ENCODE results near the gene PTPN18.
A peak's percentile ranks its signal among the peaks of the same experiment; 100 is the strongest.

PTPN18 gene

GRCh38 chr2:130365963-130366362 is 10.1 kb downstream of the PTPN18 start:
- H3K4me1 ChIP-seq (ENCODE audit: control insufficient read depth, insufficient read depth, low read length) = peaks cover 6% of the 10 kb centered on the region
- H3K27me3 ChIP-seq (ENCODE audit: control insufficient read depth in 1 of 2, insufficient read depth in 2 of 2, low read length in 2 of 2) = no peaks in the 10 kb centered on the region
- H3K4me3 ChIP-seq (ENCODE audit: low read length in 2 of 2) = no peak overlapping the region
- H3K36me3 ChIP-seq (ENCODE audit: control insufficient read depth in 2 of 2, insufficient read depth in 2 of 2, low read length in 2 of 2) = peaks cover 0 to 4% of the 10 kb centered on the region in 2 donors
- H3K9ac ChIP-seq (ENCODE audit: low read length in 2 of 2) = no peak overlapping the region
- H3K27ac ChIP-seq (ENCODE audit: low read length) = no peak overlapping the region
- H3K9me3 ChIP-seq (ENCODE audit: control insufficient read depth in 2 of 2, low read length in 2 of 2) = no peaks in the 10 kb centered on the region

- peaks cover 11% of the 10 kb centered on the region for H3K4me1 ChIP-seq (ENCODE audit: control insufficient read depth, insufficient read depth, low read length)
These were observed 10.9 kb downstream of the PTPN18 start for GRCh38 chr2:130366720-130367119.

DNA sequence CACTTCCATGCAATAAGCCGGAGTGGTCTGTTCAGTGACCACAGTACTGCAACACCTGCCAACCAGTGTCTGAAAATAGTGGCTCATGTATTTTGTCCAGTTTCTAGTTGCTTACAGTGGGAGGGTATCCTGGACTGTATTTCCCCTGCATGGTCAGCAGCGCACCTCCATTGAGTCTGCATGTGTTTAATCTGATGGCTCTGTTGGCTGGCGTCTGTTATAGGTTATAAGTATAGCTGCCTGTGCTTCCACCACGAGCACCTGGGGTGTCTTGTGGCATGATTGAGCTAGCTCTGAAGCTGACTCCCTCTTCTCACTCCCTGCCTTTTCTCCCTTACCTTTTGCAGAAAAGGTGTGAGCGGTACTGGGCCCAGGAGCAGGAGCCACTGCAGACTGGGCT is 12.9 kb downstream of the PTPN18 start:
- no peaks in the 10 kb centered on the region for H3K27me3 ChIP-seq (ENCODE audit: control insufficient read depth in 1 of 2, insufficient read depth in 2 of 2, low read length in 2 of 2)
- no peak overlapping the region for H3K4me3 ChIP-seq (ENCODE audit: low read length in 2 of 2)
- no peak overlapping the region for H3K27ac ChIP-seq (ENCODE audit: low read length)
- H3K9me3 ChIP-seq (ENCODE audit: control insufficient read depth in 2 of 2, low read length in 2 of 2) = no peaks in the 10 kb centered on the region
- no peak overlapping the region for H3K9ac ChIP-seq (ENCODE audit: low read length in 2 of 2)
- H3K4me1 ChIP-seq (ENCODE audit: control insufficient read depth, insufficient read depth, low read length) = peaks cover 24% of the 10 kb centered on the region
- peaks cover 0 to 4% of the 10 kb centered on the region in 2 donors for H3K36me3 ChIP-seq (ENCODE audit: control insufficient read depth in 2 of 2, insufficient read depth in 2 of 2, low read length in 2 of 2)

More at GRCh38 chr2:130366720-130367119, 10.9 kb downstream of the PTPN18 start:
- no peak overlapping the region for H3K9ac ChIP-seq (ENCODE audit: low read length in 2 of 2)
- no peak overlapping the region for H3K27ac ChIP-seq (ENCODE audit: low read length)
- no peaks in the 10 kb centered on the region for H3K27me3 ChIP-seq (ENCODE audit: control insufficient read depth in 1 of 2, insufficient read depth in 2 of 2, low read length in 2 of 2)
- no peak overlapping the region for H3K4me3 ChIP-seq (ENCODE audit: low read length in 2 of 2)
- H3K36me3 ChIP-seq (ENCODE audit: control insufficient read depth in 2 of 2, insufficient read depth in 2 of 2, low read length in 2 of 2) = peaks cover 0 to 4% of the 10 kb centered on the region in 2 donors
- H3K9me3 ChIP-seq (ENCODE audit: control insufficient read depth in 2 of 2, low read length in 2 of 2) = no peaks in the 10 kb centered on the region

- no peak overlapping the region for H3K27ac ChIP-seq (ENCODE audit: low read length)
- peaks cover 24% of the 10 kb centered on the region for H3K4me1 ChIP-seq (ENCODE audit: control insufficient read depth, insufficient read depth, low read length)
- no peak overlapping the region for H3K4me3 ChIP-seq (ENCODE audit: low read length in 2 of 2)
- H3K27me3 ChIP-seq (ENCODE audit: control insufficient read depth in 1 of 2, insufficient read depth in 2 of 2, low read length in 2 of 2) = no peaks in the 10 kb centered on the region
- peaks cover 0 to 5% of the 10 kb centered on the region in 2 donors for H3K36me3 ChIP-seq (ENCODE audit: control insufficient read depth in 2 of 2, insufficient read depth in 2 of 2, low read length in 2 of 2)
- no peak overlapping the region for H3K9ac ChIP-seq (ENCODE audit: low read length in 2 of 2)
- H3K9me3 ChIP-seq (ENCODE audit: control insufficient read depth in 2 of 2, low read length in 2 of 2) = no peaks in the 10 kb centered on the region
These were observed 13.6 kb downstream of the PTPN18 start for GRCh38 chr2:130369311-130369964.

DNA sequence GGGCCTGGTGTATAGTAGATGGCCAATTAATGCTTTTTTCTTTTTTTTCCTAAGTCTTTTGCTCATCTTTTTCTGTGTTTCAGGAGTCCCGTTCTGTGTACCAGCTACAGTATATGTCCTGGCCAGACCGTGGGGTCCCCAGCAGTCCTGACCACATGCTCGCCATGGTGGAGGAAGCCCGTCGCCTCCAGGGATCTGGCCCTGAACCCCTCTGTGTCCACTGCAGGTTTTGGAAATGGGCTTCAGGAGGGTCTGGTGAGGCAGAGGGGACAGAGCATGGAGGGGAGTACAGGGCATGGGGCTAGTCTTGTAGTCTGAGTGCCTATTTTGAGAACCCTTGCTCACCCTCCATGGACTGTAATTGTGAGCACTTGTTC is 14.1 kb downstream of the PTPN18 start:
- Histone ChIP-seq H3K36me3 (ENCODE audit: control insufficient read depth in 2 of 2, insufficient read depth in 2 of 2, low read length in 2 of 2) (peaks cover 0 to 6% of the 10 kb centered on the region in 2 donors), H3K9ac (ENCODE audit: low read length in 2 of 2) (no peak overlapping the region), H3K4me3 (ENCODE audit: low read length in 2 of 2) (no peak overlapping the region), H3K9me3 (ENCODE audit: control insufficient read depth in 2 of 2, low read length in 2 of 2) (no peaks in the 10 kb centered on the region), H3K27me3 (ENCODE audit: control insufficient read depth in 1 of 2, insufficient read depth in 2 of 2, low read length in 2 of 2) (no peaks in the 10 kb centered on the region), H3K4me1 (ENCODE audit: control insufficient read depth, insufficient read depth, low read length) (peaks cover 26% of the 10 kb centered on the region), H3K27ac (ENCODE audit: low read length) (no peak overlapping the region)

DNA sequence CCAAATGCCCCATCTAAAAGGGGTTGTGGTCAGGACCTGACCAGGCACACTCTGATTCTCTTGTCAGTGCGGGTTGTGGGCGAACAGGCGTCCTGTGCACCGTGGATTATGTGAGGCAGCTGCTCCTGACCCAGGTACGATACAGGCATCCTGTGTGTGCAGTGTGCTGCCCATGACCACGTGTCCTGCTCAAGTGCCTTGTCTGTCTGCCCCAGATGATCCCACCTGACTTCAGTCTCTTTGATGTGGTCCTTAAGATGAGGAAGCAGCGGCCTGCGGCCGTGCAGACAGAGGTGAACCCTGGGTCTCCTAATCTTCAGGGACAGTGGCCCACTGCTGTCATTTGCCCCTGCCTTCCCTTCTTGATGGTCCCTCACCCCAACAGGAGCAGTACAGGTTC is 14.6 kb downstream of the PTPN18 start:
- Histone ChIP-seq H3K4me3 (ENCODE audit: low read length in 2 of 2) (no peak overlapping the region), H3K36me3 (ENCODE audit: control insufficient read depth in 2 of 2, insufficient read depth in 2 of 2, low read length in 2 of 2) (peaks cover 0 to 8% of the 10 kb centered on the region in 2 donors), H3K4me1 (ENCODE audit: control insufficient read depth, insufficient read depth, low read length) (peaks cover 28% of the 10 kb centered on the region), H3K27me3 (ENCODE audit: control insufficient read depth in 1 of 2, insufficient read depth in 2 of 2, low read length in 2 of 2) (no peaks in the 10 kb centered on the region), H3K27ac (ENCODE audit: low read length) (no peak overlapping the region), H3K9me3 (ENCODE audit: control insufficient read depth in 2 of 2, low read length in 2 of 2) (no peaks in the 10 kb centered on the region), H3K9ac (ENCODE audit: low read length in 2 of 2) (no peak overlapping the region)

DNA sequence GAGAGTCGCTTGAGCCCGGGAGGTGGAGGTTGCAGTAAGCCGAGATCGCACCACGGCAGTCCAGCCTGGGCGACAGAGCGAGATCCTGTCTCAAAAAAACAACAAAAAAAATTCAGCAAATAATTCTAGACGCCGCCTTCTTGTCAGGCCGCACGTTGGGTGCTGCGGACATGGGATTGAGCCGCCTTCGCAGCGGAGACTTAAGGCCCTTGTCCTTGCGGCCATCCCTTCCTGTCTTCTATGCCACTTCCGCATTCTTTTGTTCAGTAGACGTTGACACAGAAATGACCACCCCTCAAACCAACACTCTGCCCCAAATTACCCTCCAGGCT is 15.8 kb downstream of the PTPN18 start:
- H3K27ac ChIP-seq (ENCODE audit: low read length) = peak overlapping the region; percentile 64
- no peaks in the 10 kb centered on the region for H3K9me3 ChIP-seq (ENCODE audit: control insufficient read depth in 2 of 2, low read length in 2 of 2)

DNA sequence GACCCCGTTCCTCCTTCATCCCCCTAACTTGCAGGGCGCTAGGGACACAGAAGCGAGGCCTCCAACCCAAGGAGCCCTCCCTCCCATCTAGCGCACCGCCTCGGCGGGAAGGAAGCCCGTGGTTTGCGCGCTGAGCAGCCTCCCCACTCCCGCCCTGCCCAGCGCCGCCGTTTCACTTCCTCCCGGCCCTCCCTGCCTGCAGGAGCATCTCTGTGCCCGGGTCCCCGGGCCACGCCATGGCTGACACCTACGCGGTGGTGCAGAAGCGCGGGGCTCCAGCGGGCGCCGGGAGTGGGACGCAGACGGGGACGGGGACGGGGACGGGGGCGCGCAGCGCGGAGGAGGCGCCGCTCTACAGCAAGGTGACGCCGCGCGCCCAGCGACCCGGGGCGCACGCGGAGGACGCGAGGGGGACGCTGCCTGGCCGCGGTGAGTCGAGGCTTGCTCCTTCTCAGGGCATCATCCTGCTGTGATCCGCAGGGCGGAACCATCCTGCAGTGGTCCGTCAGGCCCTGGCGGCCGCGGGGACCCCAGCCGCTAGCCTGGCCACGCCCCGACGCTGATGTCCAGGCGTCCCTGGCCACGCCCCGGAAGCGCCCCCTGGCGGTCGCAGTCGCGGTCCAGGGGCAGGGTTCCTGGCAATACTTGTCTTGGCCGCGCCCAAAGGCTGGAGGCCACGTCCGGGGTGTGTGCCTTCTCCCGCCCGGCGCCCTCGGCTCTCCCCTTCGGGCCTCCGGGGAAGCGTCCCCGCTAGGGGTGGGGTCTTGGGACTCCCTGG is 16.4 kb downstream of the PTPN18 start:
- Histone ChIP-seq H3K4me1 (ENCODE audit: control insufficient read depth, insufficient read depth, low read length) (peaks cover 28% of the 10 kb centered on the region), H3K9me3 (ENCODE audit: control insufficient read depth in 2 of 2, low read length in 2 of 2) (no peaks in the 10 kb centered on the region), H3K4me3 (ENCODE audit: low read length in 2 of 2) (peak overlapping the region; percentile 84 to 90), H3K27ac (ENCODE audit: low read length) (peak overlapping the region; percentile 64), H3K36me3 (ENCODE audit: control insufficient read depth in 2 of 2, insufficient read depth in 2 of 2, low read length in 2 of 2) (peaks cover 0 to 10% of the 10 kb centered on the region in 2 donors), H3K27me3 (ENCODE audit: control insufficient read depth in 1 of 2, insufficient read depth in 2 of 2, low read length in 2 of 2) (no peaks in the 10 kb centered on the region), H3K9ac (ENCODE audit: low read length in 2 of 2) (peak overlapping the region; percentile 82 to 89)

More for the DNA sequence above, 15.8 kb downstream of the PTPN18 start:
- peaks cover 0 to 10% of the 10 kb centered on the region in 2 donors for H3K36me3 ChIP-seq (ENCODE audit: control insufficient read depth in 2 of 2, insufficient read depth in 2 of 2, low read length in 2 of 2)
- no peaks in the 10 kb centered on the region for H3K27me3 ChIP-seq (ENCODE audit: control insufficient read depth in 1 of 2, insufficient read depth in 2 of 2, low read length in 2 of 2)
- H3K4me3 ChIP-seq (ENCODE audit: low read length in 2 of 2) = peak overlapping the region; percentile 84 to 90
- peak overlapping the region; percentile 82 to 89 for H3K9ac ChIP-seq (ENCODE audit: low read length in 2 of 2)
- H3K4me1 ChIP-seq (ENCODE audit: control insufficient read depth, insufficient read depth, low read length) = peaks cover 28% of the 10 kb centered on the region

- peaks cover 0 to 10% of the 10 kb centered on the region in 2 donors for H3K36me3 ChIP-seq (ENCODE audit: control insufficient read depth in 2 of 2, insufficient read depth in 2 of 2, low read length in 2 of 2)
- no peaks in the 10 kb centered on the region for H3K27me3 ChIP-seq (ENCODE audit: control insufficient read depth in 1 of 2, insufficient read depth in 2 of 2, low read length in 2 of 2)
- peak overlapping the region; percentile 84 to 90 for H3K4me3 ChIP-seq (ENCODE audit: low read length in 2 of 2)
- peak overlapping the region; percentile 82 to 89 for H3K9ac ChIP-seq (ENCODE audit: low read length in 2 of 2)
- H3K4me1 ChIP-seq (ENCODE audit: control insufficient read depth, insufficient read depth, low read length) = peaks cover 28% of the 10 kb centered on the region
- no peaks in the 10 kb centered on the region for H3K9me3 ChIP-seq (ENCODE audit: control insufficient read depth in 2 of 2, low read length in 2 of 2)
- H3K27ac ChIP-seq (ENCODE audit: low read length) = peak overlapping the region; percentile 64
These were observed 17.3 kb downstream of the PTPN18 start for GRCh38 chr2:130372833-130373807.

- Histone ChIP-seq H3K36me3 (ENCODE audit: control insufficient read depth in 2 of 2, insufficient read depth in 2 of 2, low read length in 2 of 2) (peaks cover 0 to 10% of the 10 kb centered on the region in 2 donors), H3K9ac (ENCODE audit: low read length in 2 of 2) (no peak overlapping the region), H3K4me3 (ENCODE audit: low read length in 2 of 2) (peak overlapping the region in 1 of 2 donors; percentile 90), H3K4me1 (ENCODE audit: control insufficient read depth, insufficient read depth, low read length) (peaks cover 28% of the 10 kb centered on the region), H3K27ac (ENCODE audit: low read length) (no peak overlapping the region), H3K27me3 (ENCODE audit: control insufficient read depth in 1 of 2, insufficient read depth in 2 of 2, low read length in 2 of 2) (no peaks in the 10 kb centered on the region), H3K9me3 (ENCODE audit: control insufficient read depth in 2 of 2, low read length in 2 of 2) (no peaks in the 10 kb centered on the region)
These were observed 18.0 kb downstream of the PTPN18 start for GRCh38 chr2:130373808-130374365.
